Skin of body (tissue), 2 donors: ENCODE results near the gene SOX3. TPM values are rescaled to one million over a fixed set of nuclear protein-coding genes. Genes with fewer than 3 reads are reported as not detected.

Experiments
- DNase-seq: peaks from one replicate; lab custom pipeline; 2025; lab: John Stamatoyannopoulos, UW
- total RNA-seq: library from RNA; depleted of rRNA; stranded (reverse); fragments of >200 nt; gene quantifications from one replicate; pipeline ENCODE4 v1.2.3, GENCODE V29; 2014

SOX3 gene
- total RNA-seq = not detected

DNA sequence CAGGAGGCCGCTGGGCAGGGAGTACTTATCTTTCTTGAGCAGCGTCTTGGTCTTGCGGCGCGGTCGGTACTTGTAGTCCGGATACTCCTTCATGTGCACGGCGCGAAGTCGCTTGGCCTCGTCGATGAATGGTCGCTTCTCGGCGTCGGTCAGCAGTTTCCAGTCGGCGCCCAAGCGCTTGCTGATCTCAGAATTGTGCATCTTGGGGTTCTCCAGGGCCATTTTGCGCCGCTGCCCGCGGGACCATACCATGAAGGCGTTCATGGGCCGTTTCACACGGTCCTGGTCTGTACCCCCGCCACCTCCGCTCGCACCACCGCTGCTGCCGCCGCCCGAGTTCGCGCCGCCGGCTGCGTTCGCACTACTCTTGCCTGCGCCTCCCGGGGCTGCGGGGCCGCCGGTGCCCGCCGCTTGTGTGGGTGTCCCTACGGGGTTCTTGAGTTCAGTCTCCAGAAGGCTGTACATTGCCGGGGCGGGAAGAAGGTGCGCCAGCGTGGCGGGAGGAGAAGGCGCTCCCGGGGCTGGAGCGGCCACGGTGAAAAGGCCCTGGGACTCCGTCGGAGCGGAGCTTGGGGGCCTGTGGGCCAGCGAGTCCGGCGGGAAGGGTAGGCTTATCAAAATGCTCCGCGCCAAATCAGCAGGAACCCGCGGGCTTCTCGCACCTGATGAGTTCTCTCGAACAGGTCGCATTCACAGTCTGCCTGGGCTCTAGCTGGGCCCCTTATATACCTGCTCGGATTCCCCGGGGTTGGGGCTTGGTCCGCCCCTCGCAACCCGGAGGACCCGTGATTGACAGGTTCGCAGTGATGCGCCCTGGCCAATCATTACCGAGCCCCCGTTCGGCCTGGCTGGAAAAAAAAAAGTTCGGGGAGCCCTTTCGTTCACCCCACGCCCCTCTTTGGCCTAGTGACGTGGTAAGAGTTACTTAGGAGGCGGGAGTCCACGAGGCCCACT, at the start of gene SOX3:
TSS of gene SOX3 (minus strand) at position 699 of the 954 bp plus-strand sequence. CDS start at position 690, 9 bp downstream.
- no peak for DNase-seq

- DNase-seq = no peak
Observed at GRCh38 chrX:140548985-140549384, 44.1 kb upstream of the SOX3 start.

- DNase-seq = no peak
Observed at GRCh38 chrX:140526171-140526570, 21.3 kb upstream of the SOX3 start.

- no peak for DNase-seq
Observed at GRCh38 chrX:140525448-140525847, 20.6 kb upstream of the SOX3 start.

DNA sequence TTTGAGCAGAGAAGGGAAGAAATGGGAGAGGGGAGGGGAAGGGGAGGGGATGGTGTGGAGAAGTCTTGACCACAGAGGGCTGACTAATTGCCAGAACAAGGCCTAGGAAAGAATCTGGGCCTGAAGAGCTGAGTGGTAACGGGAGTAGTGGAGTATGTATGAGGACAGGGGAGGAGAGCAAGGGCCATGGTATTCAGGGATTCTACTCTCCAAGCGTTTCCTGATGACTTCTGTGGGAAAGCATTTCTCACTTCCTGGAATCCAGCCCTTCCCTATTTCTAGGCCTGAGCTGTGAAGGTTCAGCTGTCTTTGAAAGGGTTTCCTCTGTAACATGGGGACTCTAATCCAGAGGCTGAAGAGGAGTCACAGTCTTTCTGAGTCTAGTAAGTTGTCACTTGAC, 19.7 kb upstream of the SOX3 start:
- DNase-seq = no peak

DNA sequence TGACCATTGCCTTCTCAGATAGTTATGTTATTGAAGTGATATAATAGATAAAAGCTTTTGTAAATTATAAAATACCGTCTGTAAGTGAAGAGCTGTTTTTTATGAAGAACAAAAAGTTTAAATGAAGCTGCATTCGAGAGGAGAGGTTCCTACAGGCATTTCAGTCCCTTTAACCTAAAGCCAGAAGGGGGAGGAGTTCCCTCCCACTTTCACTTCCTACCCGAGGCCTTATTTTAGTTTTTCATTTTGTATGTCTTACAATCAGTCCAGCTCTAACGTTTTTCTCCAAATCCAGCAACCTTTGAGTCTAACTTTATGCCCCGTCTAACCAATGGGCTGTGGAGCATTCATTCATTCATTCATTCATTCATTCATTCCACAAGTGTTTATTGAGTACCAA, 16.5 kb upstream of the SOX3 start:
- no peak for DNase-seq

DNA sequence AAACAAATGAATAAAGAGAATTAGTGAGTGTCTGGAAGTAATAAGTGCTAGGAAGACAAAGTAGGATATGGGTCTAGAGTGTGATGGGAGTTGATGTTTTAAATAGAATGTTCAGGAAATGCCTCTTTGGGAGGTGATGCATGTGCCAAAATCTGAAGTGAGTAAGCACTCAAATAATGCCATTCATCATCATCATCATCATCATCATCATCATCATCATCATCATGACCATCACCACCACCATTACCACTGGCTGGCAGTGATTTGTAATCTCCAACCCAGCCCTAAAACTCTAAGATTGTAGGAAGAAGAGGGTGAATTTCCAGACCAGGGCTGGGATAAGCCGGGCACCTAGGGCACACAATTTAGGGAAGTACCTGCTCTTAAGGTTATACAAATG, 9.7 kb upstream of the SOX3 start:
- no peak for DNase-seq

- no peak for DNase-seq
Observed at GRCh38 chrX:140510895-140511295, 6.0 kb upstream of the SOX3 start.

- DNase-seq = no peak
Observed at GRCh38 chrX:140510306-140510676, 5.4 kb upstream of the SOX3 start.

DNA sequence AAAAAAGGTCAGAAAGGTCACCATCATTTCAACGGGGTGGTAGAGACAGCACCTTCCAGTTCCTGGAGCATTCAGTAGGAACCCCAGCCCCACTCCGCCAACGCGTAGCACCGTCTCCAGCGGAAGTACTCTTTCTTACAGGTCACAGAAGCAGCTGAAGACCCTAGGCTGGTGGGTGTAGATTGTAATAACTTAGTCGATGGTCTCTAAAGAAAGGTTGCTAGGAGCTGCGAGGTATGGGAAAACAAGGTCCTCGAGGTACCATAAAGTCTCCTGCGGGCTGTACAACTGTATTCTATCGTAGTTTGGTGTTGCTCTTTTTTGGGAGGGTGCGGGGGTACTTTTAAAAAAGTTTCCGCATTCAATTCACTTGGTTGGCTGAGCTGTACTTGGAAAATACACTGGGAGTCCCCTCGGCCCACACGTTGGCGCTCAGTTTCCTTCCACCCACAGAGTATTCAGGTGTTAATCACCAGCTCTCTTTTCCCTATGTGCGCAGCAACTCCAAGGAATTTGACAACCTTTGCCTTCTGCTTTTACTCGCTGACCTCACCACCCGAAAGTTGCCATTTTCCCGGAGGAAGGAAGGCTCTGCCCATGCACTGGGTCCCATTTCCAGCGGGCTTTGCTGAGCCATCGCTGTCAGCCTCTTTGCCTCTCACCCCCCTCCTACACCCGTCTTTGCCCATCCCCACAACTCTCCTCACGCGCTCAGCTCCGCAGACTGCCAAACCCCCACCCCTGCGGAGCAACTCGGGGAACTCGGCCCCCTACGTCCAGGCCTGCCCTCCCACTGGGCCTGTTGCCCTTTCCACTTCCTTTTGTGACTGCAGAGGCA, 4.8 kb upstream of the SOX3 start:
- DNase-seq = no peak

- DNase-seq = no peak
Observed at GRCh38 chrX:140508958-140509357, 4.1 kb upstream of the SOX3 start.

DNA sequence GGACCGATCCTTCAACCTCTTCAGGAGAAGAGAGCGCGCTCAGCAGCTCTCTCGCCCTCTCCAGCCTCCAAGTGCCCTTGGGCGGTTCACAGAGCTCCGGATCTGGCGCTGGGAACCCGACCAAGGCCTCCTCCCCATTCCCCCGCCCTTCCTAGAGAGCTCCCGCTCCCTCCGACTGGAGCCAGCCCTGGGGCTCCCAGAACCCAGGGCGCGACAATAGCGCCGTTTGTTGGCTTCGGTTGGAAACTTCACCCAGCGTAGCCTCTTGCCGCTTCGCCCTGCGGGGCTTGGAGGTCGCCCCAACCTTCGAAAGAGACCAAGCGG, 3.1 kb upstream of the SOX3 start:
- DNase-seq = no peak

DNA sequence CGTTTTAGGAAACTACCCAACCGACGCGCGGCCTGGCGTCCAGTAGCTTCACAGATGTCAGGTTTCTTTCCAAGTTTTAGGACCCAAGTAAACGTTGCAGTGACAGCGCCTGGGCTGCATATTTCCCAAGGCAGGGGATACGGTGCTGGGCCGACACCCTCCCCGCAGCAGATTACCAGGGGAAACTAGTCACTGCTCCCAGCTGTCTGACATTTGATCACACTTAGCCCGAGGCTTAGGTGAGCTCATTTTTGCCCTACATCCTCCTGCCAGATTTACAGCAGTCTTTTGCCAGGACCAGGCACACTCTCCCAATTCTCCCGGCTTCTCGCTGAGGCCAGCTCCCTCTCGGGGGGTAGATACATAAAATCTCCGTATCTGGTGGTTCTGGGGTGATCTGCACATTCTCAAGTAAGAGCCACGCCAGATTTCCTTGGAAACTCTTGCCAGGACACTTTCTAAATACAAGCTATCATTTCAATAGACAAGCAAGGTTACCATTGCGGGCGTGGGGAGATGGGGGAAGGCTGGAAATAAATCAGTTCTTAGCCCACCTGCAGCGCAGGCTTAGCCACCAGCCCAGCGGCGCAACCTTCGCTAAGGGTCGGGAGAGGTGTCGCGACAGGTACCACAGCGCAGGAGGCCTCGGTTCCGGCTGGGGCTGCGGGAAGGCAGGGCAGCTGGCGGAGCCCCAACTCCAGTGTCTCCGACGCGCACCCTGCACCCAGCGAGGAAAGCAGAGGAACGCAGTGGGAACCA, 2.5 kb upstream of the SOX3 start:
- DNase-seq = no peak

- no peak for DNase-seq
Observed at GRCh38 chrX:140505421-140506337, 810 bp upstream of the SOX3 start.

GRCh38 chrX:140503714-140504351, 1.0 kb downstream of the SOX3 start:
- no peak for DNase-seq

- DNase-seq = no peak
Observed at GRCh38 chrX:140503238-140503601, 1.6 kb downstream of the SOX3 start.

GRCh38 chrX:140502491-140503237, 2.2 kb downstream of the SOX3 start:
- no peak for DNase-seq

DNA sequence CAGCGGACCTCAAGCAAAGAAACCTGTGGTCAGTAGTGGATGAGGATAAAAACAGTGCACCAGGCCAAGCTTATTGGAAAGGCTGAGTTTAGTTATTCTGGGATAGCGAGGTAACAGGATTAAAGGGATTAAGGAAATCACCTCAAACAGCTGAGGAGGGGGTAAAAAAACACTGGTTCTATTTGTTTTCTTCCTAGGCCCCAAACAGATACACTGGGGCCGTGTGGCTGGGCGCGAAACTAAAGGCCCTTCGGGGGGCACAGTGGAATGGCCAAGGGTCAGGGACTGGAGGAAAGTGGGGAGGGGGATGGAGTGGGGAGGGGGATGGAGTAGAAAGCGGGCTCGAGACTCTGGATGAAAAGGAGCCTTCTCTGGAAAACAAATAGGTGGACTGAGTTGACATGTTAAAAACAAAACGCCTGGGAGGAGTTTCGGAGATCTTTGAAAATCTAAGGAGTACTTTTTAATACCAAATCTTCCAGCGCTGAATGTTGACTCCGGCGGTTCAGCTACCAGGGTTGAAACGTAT, 2.9 kb downstream of the SOX3 start:
- DNase-seq = no peak

DNA sequence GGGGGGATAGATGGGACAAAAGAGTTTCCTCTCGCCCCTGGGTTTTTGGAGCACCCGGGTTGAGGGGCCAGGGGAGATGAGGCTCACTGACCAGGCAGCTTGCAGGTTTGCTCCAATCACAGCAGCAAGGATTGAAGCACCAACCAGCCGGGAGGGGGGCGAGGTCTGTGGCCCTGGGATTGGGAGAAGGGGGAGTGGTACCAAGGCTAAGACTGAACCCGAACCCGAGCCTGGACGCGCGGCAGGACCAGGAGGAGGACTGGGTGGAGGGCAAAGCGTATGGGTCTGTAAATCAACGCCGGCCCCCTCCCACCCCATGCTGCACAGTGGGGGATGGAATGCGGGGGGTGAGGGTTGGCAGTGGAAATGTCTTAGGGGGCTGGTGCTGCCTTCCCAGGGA, 3.5 kb downstream of the SOX3 start:
- DNase-seq = no peak
